HCT116 (cell line): ENCODE results near the gene TADA2B.

Source experiments
- EZH2phosphoT487 ChIP-seq: fragments of 200-600 bp; IDR thresholded peaks from 2 replicates; pipeline ENCODE4 v1.6.1; 2018; ENCODE audit warnings: antibody characterized with exemption, borderline replicate concordance
- POLR2A ChIP-seq: IDR thresholded peaks from 2 replicates; pipeline ENCODE4 v1.7.0; 2011; ENCODE audit warnings: borderline replicate concordance; ENCODE audit not compliant: insufficient read depth, insufficient read length; ENCODE audit errors: extremely low read depth
- SIN3A ChIP-seq: IDR thresholded peaks from 2 replicates; pipeline ENCODE4 v1.6.1; 2012; ENCODE audit warnings: low read depth
- SP1 ChIP-seq: IDR thresholded peaks from 2 replicates; pipeline ENCODE4 v1.6.1; 2012; ENCODE audit warnings: low read depth
- SRF ChIP-seq: IDR thresholded peaks from 2 replicates; pipeline ENCODE4 v1.6.1; 2012; ENCODE audit warnings: low read depth
- ZNF274 ChIP-seq: fragments of 200-500 bp; sonication (Bioruptor generic); IDR thresholded peaks from 2 replicates; pipeline ENCODE4 v1.6.1; 2014; ENCODE audit warnings: mild to moderate bottlenecking, low read depth, low read length, inconsistent platforms
- TF ChIP-seq, protein P1 (sequence below), 3 experiments: fragments of 200-600 bp in 1 of 3; sonication (generic) in 1 of 3; IDR thresholded peaks in 2 of 3; conservative IDR thresholded peaks in 1 of 3; 2 replicates each; pipeline ENCODE4 v1.5.1; 2012 to 2017; ENCODE audit warnings: low read depth in 2 of 3, low read length in 2 of 3, antibody characterized with exemption in 1 of 3, borderline replicate concordance in 1 of 3, control low read depth in 1 of 3, mild to moderate bottlenecking in 1 of 3, mixed read lengths in 1 of 3, mixed run types in 1 of 3, moderate library complexity in 1 of 3; ENCODE audit not compliant: insufficient read depth in 1 of 3
- TF ChIP-seq, protein P2 (sequence below): IDR thresholded peaks from 2 replicates; pipeline ENCODE4 v1.6.1; 2012

- no peak for TF ChIP-seq EZH2phosphoT487
- TF ChIP-seq, protein P1, sequence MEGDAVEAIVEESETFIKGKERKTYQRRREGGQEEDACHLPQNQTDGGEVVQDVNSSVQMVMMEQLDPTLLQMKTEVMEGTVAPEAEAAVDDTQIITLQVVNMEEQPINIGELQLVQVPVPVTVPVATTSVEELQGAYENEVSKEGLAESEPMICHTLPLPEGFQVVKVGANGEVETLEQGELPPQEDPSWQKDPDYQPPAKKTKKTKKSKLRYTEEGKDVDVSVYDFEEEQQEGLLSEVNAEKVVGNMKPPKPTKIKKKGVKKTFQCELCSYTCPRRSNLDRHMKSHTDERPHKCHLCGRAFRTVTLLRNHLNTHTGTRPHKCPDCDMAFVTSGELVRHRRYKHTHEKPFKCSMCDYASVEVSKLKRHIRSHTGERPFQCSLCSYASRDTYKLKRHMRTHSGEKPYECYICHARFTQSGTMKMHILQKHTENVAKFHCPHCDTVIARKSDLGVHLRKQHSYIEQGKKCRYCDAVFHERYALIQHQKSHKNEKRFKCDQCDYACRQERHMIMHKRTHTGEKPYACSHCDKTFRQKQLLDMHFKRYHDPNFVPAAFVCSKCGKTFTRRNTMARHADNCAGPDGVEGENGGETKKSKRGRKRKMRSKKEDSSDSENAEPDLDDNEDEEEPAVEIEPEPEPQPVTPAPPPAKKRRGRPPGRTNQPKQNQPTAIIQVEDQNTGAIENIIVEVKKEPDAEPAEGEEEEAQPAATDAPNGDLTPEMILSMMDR (IDR thresholded peaks at IDR 0.05 in 2 of 3, conservative IDR thresholded peaks at IDR 0.05 in 1 of 3; ENCODE audit: borderline replicate concordance in 1 of 3, insufficient read depth in 1 of 3, low read depth in 2 of 3, low read length in 2 of 3) = no peak
- no peak for TF ChIP-seq SP1
- TF ChIP-seq SRF = no peak
- no peak for TF ChIP-seq SIN3A
- TF ChIP-seq ZNF274 = no peak
- TF ChIP-seq POLR2A = no peak
- TF ChIP-seq, protein P2, sequence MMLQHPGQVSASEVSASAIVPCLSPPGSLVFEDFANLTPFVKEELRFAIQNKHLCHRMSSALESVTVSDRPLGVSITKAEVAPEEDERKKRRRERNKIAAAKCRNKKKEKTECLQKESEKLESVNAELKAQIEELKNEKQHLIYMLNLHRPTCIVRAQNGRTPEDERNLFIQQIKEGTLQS = no peak
These were observed 43.9 kb downstream of the TADA2B start for GRCh38 chr4:7087036-7087435.
